Measurements from ENCODE around the gene RNF182. TPM values are rescaled to one million over a fixed set of nuclear protein-coding genes. Genes with fewer than 3 reads are reported as not detected.

Gene RNF182
- total RNA-seq, 1 experiment from 2014 or later: 3.7 TPM

- H3K36me3 Mint-ChIP-seq (ENCODE audit: insufficient read depth in 1 of 3, low read depth in 3 of 3): no peaks in the 10 kb centered on the region
- H3K4me3 Mint-ChIP-seq: no peak overlapping the region
- H2AFZ ChIP-seq (ENCODE audit: low read length): no peak overlapping the region
These were observed 32.6 kb upstream of the RNF182 start for GRCh38 chr6:13892017-13892645.

More at GRCh38 chr6:13892017-13892645, 32.6 kb upstream of the RNF182 start:
- WGBS (ENCODE audit: extremely low coverage, insufficient read length, low lambda C conversion rate): no CpG with 5 or more reads among the region's 2 CpGs
- Histone ChIP-seq H3K4me1 (ENCODE audit: insufficient read depth, low read length) (no peaks in the 10 kb centered on the region), H3T11ph (ENCODE audit: low read length) (no peak overlapping the region), H2BK15ac (ENCODE audit: low read depth, low read length) (no peak overlapping the region), H2BK120ac (ENCODE audit: low read depth, low read length, poor library complexity, severe bottlenecking) (no peak overlapping the region), H3K79me2 (ENCODE audit: insufficient read depth, low read length) (no peaks in the 10 kb centered on the region), H3K27me3 (ENCODE audit: insufficient read depth, low read length) (no peaks in the 10 kb centered on the region), H4K91ac (ENCODE audit: insufficient read length, low read depth, low read length) (no peak overlapping the region), H2AK5ac (ENCODE audit: insufficient read length, low read length) (no peak overlapping the region), H4K20me1 (ENCODE audit: control insufficient read depth, insufficient read depth, insufficient read length) (no peaks in the 10 kb centered on the region), H4K5ac (ENCODE audit: insufficient read length, low read depth, low read length) (no peak overlapping the region), H3K18ac (ENCODE audit: insufficient read length, low read depth, low read length) (no peak overlapping the region), H2BK12ac (ENCODE audit: insufficient read length, low read depth, low read length) (no peak overlapping the region), H3K9me3 (ENCODE audit: control insufficient read depth, low read depth, low read length) (no peaks in the 10 kb centered on the region), H4K8ac (replicated peaks; ENCODE audit: insufficient read length, low read depth, low read length) (no peak overlapping the region), H3K79me1 (ENCODE audit: insufficient read depth, low read depth, low read length, poor library complexity, severe bottlenecking) (no peaks in the 10 kb centered on the region), H3K23ac (ENCODE audit: insufficient read length, low read depth, low read length) (no peak overlapping the region), H3K4me2 (ENCODE audit: insufficient read depth, insufficient read length, low read length) (no peak overlapping the region), H3K14ac (ENCODE audit: insufficient read depth, low read length) (no peak overlapping the region), H2BK5ac (ENCODE audit: insufficient read length, low read length) (no peak overlapping the region), H3K27ac (ENCODE audit: insufficient read length, low read depth, low read length) (no peak overlapping the region), H3K9ac (ENCODE audit: extremely low read depth, insufficient read length, low read length) (no peak overlapping the region), H2BK20ac (ENCODE audit: low read depth, low read length, poor library complexity, severe bottlenecking) (no peak overlapping the region), H3K23me2 (ENCODE audit: insufficient read length, low read depth, low read length, poor library complexity, severe bottlenecking) (no peaks in the 10 kb centered on the region), H3K56ac (ENCODE audit: insufficient read length, low read depth, low read length) (no peak overlapping the region), H3K4ac (ENCODE audit: low read depth, low read length) (no peak overlapping the region)
- no peak overlapping the region for H3K27ac Mint-ChIP-seq
- H3K4me1 Mint-ChIP-seq: no peaks in the 10 kb centered on the region
- H3K27me3 Mint-ChIP-seq (ENCODE audit: low read depth): no peaks in the 10 kb centered on the region
- TF ChIP-seq CTCF (conservative IDR thresholded peaks at IDR 0.05): no peak
- no peak for DNase-seq
- no peaks in the 10 kb centered on the region for H3K9me3 Mint-ChIP-seq
